ENCODE measurements around the gene PLXNB2.
A peak's percentile ranks its signal among the peaks of the same experiment; 100 is the strongest.
"Not testable (repeated sequence)": the region's sequence is repeated elsewhere in the genome, so short reads cannot be mapped to it uniquely, and the experiment has no call there.

PLXNB2 gene

DNA sequence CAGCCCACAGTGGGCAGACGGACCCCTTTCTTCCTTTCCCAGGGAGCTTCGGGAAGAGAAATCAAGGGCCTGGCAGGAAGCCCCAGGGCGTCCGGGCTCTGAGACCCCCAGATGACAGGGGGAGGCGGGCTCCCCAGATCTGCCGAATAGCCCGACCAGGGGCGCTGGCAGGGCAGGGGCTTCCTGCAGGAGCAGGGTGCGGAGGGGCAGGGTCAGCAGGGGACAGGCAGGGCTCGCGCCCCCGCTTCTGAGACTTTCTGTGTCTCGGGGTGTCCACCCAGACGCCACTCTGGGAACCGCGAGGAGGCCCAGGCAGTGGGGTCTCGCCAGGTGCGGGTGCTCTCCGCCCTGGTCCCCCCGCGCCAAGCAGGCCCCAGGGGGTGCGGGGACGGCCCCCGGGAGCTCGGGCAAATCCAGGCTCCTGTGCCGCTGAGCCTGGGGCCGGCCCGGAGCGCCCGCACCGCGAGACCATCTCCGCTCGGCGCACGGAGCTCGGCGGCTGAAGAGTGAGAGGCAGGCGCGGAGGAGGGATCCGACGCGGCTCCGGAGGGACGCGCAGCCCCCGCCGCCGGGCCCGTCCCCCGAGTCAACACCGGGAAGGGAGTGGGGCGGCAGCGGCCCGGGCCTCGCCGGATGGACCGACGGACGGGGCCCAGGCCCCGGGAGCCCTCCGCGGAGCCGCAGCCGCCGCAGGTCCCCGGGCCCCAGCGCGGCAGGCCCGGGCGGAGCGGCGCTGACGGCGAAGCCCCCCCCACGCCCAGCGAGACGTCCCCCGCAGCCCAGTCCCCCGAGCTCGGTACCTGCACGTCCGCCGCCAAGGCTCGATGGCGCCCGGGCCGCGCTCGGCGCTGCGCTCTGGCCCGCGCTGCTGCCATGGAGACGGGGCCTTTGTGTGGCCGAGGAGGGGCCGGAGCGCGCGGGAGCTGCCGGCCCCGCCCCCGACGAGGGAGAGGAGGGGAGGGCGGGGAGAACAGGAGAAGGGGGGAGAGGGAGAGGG, at the start of gene PLXNB2:
Gene PLXNB2 (minus strand): TSS at position 894 of the 997 bp plus-strand sequence. CDS start 17,062 bp downstream, outside the sequence.
- DNase-seq: no peak

DNA sequence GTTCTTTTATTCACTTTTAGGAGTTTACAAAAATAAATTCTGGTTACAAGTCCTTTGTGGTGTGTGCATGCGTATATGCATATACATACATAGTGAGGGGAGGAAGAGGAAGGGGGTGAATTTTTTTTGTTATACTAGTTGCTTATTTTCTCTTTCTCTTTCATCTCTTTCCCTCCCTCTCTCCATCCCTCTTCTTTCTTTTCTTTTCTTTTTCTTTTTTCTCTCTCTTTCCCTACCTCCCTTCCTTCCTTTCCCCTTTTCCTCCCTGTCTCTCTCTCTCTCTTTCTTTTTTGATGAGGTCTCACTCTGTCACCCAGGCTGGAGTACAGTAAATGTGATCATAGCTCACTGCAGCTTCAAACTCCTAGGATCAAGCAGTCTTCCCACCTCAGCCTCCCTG, 49.8 kb upstream of the PLXNB2 start:
- no peak for DNase-seq

GRCh38 chr22:50356186-50356585, 48.7 kb upstream of the PLXNB2 start:
- no peak for DNase-seq

GRCh38 chr22:50348058-50348457, 40.6 kb upstream of the PLXNB2 start:
- no peak for DNase-seq

DNA sequence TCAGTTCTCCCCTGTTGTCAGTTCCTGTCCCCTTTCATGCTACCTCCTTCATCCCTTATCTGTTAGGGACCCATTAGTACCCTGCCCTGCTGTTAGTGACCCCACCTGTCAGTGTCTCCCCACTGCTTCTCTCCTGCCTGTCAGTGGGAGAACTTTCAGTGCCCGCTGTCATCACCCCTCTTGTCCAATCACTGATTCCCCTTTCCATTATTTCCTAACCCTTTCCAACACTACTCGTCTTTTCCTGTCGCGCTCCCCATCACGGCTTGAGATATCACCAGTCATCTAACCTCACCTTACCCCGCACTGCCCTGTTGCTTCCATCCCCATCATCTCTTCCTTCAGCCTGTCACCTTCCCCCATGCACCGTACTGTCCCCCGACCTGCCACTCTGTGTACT, 39.7 kb upstream of the PLXNB2 start:
- no peak for DNase-seq

DNA sequence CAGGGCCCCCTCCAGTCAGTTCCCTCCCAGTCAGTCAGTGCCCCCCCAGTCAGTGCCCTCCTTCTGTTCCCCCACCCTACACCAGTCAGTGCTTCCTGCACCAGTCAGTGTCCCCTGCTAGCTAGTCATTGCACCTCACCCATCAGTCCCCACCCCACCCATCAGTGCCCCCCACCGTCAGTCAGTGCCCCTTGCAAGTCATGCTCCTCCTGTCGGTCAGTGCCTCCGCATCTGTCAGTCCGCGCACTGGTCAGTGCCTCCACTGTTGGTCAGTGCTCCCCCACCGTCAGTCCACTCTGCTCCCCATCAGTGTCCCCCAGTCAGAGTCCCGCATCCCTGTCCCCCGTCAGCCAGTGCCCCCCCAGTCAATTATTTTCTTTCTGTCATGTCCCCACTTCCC, 39.0 kb upstream of the PLXNB2 start:
- no peak for DNase-seq

DNA sequence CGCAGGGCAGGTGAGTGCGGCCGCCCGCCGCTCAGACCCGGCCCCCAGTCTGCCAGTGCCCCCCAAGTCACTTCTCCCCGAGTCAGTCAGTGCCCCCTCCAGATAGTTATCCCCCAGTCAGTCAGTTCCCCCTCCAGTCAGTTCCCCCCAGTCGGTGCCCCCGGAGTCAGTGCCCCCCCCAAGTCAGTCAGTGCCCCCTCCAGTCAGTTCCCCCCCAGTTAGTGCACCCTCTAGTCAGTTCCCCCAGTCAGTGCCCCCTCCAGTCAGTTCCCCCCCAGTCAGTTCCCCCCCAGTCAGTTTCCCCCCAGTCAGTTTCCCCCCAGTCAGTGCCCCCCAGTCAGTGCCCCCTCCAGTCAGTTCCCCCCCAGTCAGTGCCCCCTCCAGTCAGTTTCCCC, 36.1 kb upstream of the PLXNB2 start:
- DNase-seq: no peak

GRCh38 chr22:50342651-50343540, 35.5 kb upstream of the PLXNB2 start, which contains the start of gene PPP6R2:
Gene PPP6R2 (plus strand): TSS chr22:50343327. CDS start chr22:50393909, 50,582 bp downstream.
- peak; percentile 91 to 94 for DNase-seq

- peak; percentile 94 to 96 for DNase-seq
Observed at GRCh38 chr22:50341977-50342650, 34.7 kb upstream of the PLXNB2 start.

DNA sequence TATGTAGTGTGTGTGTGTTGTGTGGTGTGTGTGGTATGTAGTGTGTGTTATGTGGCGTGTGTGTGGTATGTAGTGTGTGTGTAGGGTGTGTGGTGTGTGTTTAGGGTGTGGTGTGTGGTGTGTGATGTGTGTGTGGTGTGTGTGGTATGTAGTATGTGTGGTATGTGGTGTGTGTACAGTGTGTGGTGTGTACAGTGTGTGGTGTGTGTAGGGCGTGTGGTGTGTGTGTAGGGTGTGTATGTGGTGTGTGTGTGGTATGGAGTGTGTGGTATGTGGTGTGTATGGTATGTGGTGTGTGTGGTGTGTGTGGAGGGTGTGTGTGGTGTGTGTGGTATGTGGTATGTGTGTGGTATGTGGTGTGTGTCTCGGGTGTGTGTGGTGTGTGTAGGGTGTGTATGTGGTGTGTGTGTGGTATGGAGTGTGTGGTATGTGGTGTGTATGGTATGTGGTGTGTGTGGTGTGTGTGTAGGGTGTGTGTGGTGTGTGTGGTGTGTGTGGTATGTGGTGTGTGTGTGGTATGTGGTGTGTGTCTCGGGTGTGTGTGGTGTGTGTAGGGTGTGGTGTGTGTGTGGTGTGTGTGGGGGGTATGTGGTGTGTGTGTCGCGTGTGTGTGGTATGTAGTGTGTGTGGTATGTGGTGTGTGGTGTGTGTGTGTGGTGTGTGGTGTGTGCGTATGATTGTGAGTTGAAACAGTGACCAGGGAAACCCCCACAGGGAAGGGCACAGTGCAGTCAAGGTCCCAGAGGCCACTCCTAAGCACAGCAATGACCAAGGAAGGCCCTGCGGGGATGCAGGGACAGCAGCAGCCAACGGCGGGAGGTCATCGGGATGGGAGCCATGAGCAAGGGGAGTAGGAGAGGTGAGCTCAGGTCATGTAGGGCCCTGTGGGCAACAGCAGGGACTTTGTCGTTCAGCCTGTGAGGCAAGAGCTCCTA, 32.8 kb upstream of the PLXNB2 start:
- DNase-seq: no peak

DNA sequence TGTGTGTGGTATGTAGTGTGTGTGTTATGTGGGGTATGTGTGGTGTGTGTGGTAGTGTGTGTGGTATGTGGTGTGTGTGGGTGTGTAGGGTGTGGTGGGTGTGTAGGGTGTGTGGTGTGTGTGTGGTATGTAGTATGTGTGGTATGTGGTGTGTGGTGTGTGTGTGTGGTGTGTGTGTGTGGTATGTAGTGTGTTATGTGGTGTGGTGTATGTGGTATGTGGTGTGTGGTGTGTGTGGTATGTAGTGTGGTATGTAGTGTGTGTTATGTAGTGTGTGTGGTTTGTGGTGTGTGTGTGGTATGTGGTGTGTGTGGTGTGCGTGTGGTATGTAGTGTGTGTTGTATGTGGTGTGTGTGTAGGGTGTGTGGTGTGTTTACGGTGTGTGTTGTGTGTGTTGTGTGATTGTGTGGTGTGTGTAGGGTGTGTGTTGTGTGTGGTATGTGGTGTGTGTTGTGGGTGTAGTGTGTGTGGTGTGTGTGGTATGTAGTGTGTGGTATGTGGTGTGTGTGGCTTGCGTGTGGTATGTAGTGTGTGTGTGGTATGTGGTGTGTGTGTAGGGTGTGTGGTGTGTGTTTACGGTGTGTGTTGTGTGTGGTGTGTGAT, 31.5 kb upstream of the PLXNB2 start:
- DNase-seq: no peak

DNA sequence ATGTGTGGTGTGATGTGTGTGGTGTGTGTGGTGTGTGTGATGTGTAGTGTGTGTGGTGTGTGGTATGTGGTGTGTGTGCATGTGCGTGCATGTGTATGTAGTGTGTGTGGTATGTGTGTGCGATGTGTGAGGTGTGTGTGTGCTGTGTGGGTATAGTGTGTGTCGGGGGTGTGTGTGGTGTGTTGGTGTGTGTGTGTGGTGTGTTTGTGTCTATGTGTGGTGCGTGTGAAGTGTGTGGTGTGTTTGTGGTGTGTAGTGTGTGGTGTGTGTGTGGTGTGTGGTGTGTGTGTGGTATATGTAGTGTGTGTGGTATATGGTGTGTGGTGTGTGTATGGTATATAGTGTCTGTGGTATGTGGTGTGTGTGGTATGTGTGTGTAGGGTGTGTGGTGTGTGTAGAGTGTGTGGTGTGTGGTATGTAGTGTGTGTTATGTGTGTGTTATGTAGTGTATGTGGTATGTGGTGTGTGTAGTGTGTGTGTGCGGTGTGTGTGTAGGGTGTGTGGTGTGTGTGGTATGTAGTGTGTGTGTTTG, 30.7 kb upstream of the PLXNB2 start:
- no peak for DNase-seq

GRCh38 chr22:50337262-50338041, 30.0 kb upstream of the PLXNB2 start:
- no peak for DNase-seq

DNA sequence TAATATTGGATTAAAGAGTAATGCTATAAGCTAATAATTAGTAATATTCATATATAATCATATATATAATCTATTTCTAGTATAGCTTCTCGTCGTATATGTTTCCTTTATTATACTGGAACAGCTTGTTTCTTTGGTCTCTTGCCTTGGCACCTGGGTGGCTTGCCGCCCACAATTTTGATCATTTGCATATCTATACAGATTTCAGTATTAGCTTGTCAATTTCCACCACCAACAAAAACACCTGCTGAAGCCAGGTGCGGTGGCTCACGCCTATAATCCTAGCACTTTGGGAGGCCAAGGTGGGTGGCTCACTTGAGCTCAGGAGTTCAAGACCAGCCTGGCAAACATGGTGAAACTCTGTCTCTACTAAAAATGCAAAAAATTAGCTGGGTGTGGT, 27.0 kb upstream of the PLXNB2 start:
- not testable (repeated sequence) for DNase-seq

DNA sequence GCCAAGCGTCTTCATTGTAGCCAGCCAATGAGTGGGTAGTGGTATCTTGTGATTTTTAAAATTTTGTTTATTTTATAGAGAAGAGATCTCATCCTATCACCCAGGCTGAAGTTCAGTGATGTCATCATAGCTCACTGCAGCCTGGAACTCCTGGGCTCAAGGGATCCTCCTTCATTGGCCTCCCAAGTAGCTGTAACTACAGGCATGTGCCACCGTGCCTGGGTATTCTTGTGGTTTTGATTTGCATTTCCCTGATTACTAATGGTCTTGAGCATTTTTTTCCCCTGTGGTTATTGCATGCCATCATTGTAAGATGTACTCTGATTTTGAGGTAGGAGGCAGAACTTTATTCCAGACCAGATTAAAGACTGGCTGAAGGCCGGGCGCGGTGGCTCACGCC, 21.8 kb upstream of the PLXNB2 start:
- DNase-seq: no peak

- DNase-seq: no peak
Observed at GRCh38 chr22:50327711-50328019, 20.2 kb upstream of the PLXNB2 start.

- peak; percentile 61 to 75 for DNase-seq
Observed at GRCh38 chr22:50326956-50327710, 19.7 kb upstream of the PLXNB2 start, which contains the start of gene DENND6B. Gene DENND6B (minus strand): TSS chr22:50327012. CDS start chr22:50326988, 24 bp downstream.

DNA sequence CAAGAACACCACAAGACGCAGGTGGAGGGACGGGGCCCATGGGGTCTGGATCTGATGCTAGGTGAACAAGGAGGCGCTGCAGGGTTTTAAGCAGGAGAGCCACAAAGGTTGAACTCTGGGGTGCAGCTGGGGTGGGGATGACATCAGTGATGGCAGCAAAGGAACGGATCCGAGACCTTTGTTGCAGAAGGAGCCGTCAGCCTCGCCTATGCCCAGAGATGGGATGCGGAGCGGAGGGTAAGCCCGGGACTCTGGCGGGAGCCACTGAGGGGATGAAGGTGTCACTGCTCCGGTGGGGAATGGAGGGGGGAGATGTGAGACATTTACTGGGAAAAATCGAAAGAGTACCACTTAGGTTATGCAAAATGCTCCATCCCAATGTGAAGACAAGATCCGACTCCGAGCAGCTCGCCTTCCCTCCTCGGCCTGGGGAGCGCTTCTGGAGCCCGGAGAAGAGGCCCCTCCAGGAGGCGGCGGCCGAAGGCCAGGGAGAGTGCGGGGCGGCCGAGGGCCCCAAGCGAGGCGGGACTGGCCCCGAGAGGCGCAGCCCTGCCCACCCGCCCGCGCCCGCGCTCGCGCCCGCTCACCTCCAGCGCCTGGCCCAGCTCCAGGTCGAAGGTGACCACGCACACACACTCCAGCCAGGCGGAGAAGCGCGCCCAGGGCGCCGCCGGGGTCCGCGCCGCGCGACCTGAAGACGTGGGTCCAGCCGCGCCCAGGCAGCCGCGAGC, 18.9 kb upstream of the PLXNB2 start:
- DNase-seq: no peak
